Measurements from ENCODE around the gene GSTK1.

DNA sequence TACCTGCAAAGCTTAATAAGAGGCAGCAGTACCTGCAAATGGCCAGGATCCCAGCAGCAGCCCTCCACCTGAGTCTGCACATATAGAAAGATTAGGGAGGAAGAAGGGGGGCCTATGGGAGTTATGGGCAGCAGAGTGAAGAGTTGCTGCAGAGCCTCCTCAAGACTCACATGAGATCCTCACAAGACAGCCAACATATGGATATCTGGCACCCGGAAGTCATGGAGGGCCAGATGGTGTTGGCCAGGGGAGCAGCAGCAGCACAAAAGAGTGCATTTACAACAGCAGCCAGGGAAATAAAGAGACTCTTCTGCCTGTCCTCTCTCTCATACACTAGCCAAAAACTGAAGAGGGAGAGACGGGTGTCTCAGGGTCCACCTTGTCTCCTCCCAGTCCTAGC is 45.4 kb upstream of the GSTK1 start:
- no peak for TF ChIP-seq JUN (IDR thresholded peaks at IDR 0.05; ENCODE audit: low read depth, low read length)
- no peak for TF ChIP-seq YY1 (IDR thresholded peaks at IDR 0.05; ENCODE audit: low read depth, low read length)
- no peak for TF ChIP-seq SP1 (IDR thresholded peaks at IDR 0.05; ENCODE audit: low read depth, low read length)
- TF ChIP-seq, protein P1, sequence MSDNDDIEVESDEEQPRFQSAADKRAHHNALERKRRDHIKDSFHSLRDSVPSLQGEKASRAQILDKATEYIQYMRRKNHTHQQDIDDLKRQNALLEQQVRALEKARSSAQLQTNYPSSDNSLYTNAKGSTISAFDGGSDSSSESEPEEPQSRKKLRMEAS (IDR thresholded peaks at IDR 0.05) = no peak
- TF ChIP-seq CBX8 (IDR thresholded peaks at IDR 0.05; ENCODE audit: borderline replicate concordance, low read depth, low read length) = no peak
- no peak for TF ChIP-seq CHD2 (IDR thresholded peaks at IDR 0.05; ENCODE audit: low read length)
- TF ChIP-seq EZH2 (IDR thresholded peaks at IDR 0.05; ENCODE audit: low read depth, low read length, severe bottlenecking) = no peak
- no peak for TF ChIP-seq POLR2AphosphoS5 (IDR thresholded peaks at IDR 0.05; ENCODE audit: low read depth, low read length)
- TF ChIP-seq, protein P2, sequence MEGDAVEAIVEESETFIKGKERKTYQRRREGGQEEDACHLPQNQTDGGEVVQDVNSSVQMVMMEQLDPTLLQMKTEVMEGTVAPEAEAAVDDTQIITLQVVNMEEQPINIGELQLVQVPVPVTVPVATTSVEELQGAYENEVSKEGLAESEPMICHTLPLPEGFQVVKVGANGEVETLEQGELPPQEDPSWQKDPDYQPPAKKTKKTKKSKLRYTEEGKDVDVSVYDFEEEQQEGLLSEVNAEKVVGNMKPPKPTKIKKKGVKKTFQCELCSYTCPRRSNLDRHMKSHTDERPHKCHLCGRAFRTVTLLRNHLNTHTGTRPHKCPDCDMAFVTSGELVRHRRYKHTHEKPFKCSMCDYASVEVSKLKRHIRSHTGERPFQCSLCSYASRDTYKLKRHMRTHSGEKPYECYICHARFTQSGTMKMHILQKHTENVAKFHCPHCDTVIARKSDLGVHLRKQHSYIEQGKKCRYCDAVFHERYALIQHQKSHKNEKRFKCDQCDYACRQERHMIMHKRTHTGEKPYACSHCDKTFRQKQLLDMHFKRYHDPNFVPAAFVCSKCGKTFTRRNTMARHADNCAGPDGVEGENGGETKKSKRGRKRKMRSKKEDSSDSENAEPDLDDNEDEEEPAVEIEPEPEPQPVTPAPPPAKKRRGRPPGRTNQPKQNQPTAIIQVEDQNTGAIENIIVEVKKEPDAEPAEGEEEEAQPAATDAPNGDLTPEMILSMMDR (IDR thresholded peaks at IDR 0.05; ENCODE audit: control extremely low read depth in 1 of 3, insufficient read depth in 1 of 3, low read depth in 1 of 3, low read length in 3 of 3) = no peak
- TF ChIP-seq SAP30 (IDR thresholded peaks at IDR 0.05; ENCODE audit: insufficient read depth, insufficient replicate concordance, low read length) = no peak
- TF ChIP-seq RAD21 (IDR thresholded peaks at IDR 0.05 in 1 of 2, conservative IDR thresholded peaks at IDR 0.05 in 1 of 2; ENCODE audit: low read depth in 2 of 2, low read length in 2 of 2) = no peak
- no peak for TF ChIP-seq RFX5 (IDR thresholded peaks at IDR 0.05; ENCODE audit: borderline replicate concordance, low read depth, low read length)
- no peak for TF ChIP-seq POLR2A (IDR thresholded peaks at IDR 0.05; ENCODE audit: control extremely low read depth in 1 of 2, low read depth in 2 of 2, low read length in 2 of 2)
